ENCODE data around the gene CCDC88C. TPM values are rescaled to one million over a fixed set of nuclear protein-coding genes. Genes with fewer than 3 reads are reported as not detected.

Gene CCDC88C
- total and polyA plus RNA-seq, 2 donors (not counting 3 experiments of a cell fraction or from before 2014, with no cell fraction given): 11.4 to 52.1 TPM

DNA sequence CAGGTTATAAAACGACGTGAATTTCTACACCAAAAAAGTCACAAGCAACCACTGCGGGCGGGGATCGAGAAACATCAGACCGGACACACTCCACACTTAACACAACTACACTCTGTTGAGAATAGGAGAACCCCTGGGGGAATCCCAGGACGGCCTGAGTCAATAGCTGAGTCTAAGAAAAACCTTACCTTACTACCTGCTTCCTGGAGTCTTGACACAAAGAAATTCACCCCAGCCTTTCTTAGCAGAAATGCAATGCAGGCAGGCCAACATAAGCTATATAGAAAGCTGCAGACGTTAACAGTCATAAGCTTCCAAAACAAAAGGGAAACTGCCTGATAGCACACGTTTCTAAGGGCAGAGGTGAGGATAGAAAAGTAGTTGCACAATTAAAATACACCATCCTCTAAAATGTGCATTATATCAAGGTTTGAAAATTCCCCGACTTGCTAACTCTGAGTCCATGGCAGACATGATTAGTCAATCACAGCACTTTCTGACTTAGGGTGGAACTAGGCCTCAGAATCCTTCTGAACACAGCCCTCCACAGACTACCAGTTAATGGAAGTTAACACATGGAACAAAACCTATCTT, 68.0 kb downstream of the CCDC88C start:
- ChIA-PET POLR2A (no interaction called here), CTCF (interaction anchor here (0.8 to 1.4 kb wide), 5 partner anchors 10 to 69 kb away, joined by 3 to 4 read pairs (median 3); partner anchors contain the start of gene CCDC88C)
- peaks cover 13% of the 10 kb centered on the region for H3K4me1 ChIP-seq (ENCODE audit: control insufficient read depth, extremely low read depth, insufficient read depth, low read length)
- DNase-seq (ENCODE audit: low read depth, low spot score) (no peak), FAIRE-seq (no peak)
- dilution Hi-C loops (cut with MboI; ENCODE audit: extremely low pct_ligation_motif_present, low sequenced_read_pairs) (no loop called here), intact Hi-C loops (cut with micrococcal nuclease) (no loop called here)
- no peak for TF ChIP-seq GATA2 (IDR thresholded peaks at IDR 0.05; ENCODE audit: insufficient read depth, insufficient read length, low read depth, low read length)
- TF ChIP-seq, protein P1, sequence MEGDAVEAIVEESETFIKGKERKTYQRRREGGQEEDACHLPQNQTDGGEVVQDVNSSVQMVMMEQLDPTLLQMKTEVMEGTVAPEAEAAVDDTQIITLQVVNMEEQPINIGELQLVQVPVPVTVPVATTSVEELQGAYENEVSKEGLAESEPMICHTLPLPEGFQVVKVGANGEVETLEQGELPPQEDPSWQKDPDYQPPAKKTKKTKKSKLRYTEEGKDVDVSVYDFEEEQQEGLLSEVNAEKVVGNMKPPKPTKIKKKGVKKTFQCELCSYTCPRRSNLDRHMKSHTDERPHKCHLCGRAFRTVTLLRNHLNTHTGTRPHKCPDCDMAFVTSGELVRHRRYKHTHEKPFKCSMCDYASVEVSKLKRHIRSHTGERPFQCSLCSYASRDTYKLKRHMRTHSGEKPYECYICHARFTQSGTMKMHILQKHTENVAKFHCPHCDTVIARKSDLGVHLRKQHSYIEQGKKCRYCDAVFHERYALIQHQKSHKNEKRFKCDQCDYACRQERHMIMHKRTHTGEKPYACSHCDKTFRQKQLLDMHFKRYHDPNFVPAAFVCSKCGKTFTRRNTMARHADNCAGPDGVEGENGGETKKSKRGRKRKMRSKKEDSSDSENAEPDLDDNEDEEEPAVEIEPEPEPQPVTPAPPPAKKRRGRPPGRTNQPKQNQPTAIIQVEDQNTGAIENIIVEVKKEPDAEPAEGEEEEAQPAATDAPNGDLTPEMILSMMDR (IDR thresholded peaks at IDR 0.05; ENCODE audit: extremely low read depth in 1 of 2, insufficient read depth in 1 of 2, low read depth in 1 of 2, low read length in 2 of 2): no peak
- TF ChIP-seq EZH2 (IDR thresholded peaks at IDR 0.05; ENCODE audit: borderline replicate concordance, low read depth, low read length, severe bottlenecking): no peak
- no peak for TF ChIP-seq POLR2AphosphoS5 (IDR thresholded peaks at IDR 0.05; ENCODE audit: insufficient read depth, low read depth, low read length)
- no TSS peak for BruUV-seq (replicated peaks)
- H3K9me3 ChIP-seq (replicated peaks; ENCODE audit: control insufficient read depth, insufficient read depth, low read length): no peaks in the 10 kb centered on the region
- no peaks in the 10 kb centered on the region for H3K79me2 ChIP-seq (ENCODE audit: control insufficient read depth, insufficient read depth, low read length)
- no peak overlapping the region for H3K27ac ChIP-seq (ENCODE audit: insufficient read depth, low read depth, low read length)
- H3K4me2 ChIP-seq (ENCODE audit: insufficient read depth, low read length): no peak overlapping the region
- no peak overlapping the region for H2AFZ ChIP-seq (ENCODE audit: low read depth, low read length)
- no peaks in the 10 kb centered on the region for H4K20me1 ChIP-seq (replicated peaks; ENCODE audit: control insufficient read depth, extremely low read depth, insufficient read depth, low read length)
- no peaks in the 10 kb centered on the region for H3K27me3 ChIP-seq (ENCODE audit: control insufficient read depth in 2 of 2, insufficient read depth in 2 of 2, low read length in 2 of 2)
- H3K9ac ChIP-seq (replicated peaks; ENCODE audit: extremely low read depth, insufficient read depth, low read length): no peak overlapping the region
- H3K36me3 ChIP-seq (ENCODE audit: control insufficient read depth in 2 of 2, extremely low read depth in 1 of 2, insufficient read depth in 2 of 2, low read length in 2 of 2): no peaks in the 10 kb centered on the region
- H3K4me3 ChIP-seq (replicated peaks in 1 of 3; ENCODE audit: insufficient read depth in 1 of 3, low read depth in 1 of 3, low read length in 3 of 3): no peak overlapping the region
- H3K9me1 ChIP-seq (replicated peaks; ENCODE audit: control insufficient read depth, extremely low read depth, insufficient read depth, low read length): no peaks in the 10 kb centered on the region

All from endothelial cell of umbilical vein (primary cell).